IPS-18c (cell line): ENCODE data around the gene OSGEP.
"Not testable (repeated sequence)": the region's sequence is repeated elsewhere in the genome, so short reads cannot be mapped to it uniquely, and the experiment has no call there.

ENCODE experiments used
- H3K4me3 ChIP-seq: 2 replicates; pipeline ENCODE4 v1.7.0; 2013; ENCODE audit warnings: low read depth, mild to moderate bottlenecking, low read length, moderate library complexity; ENCODE audit not compliant: insufficient read depth
- H3K9me3 ChIP-seq: one replicate; pipeline ENCODE4 v1.6.1; 2013; ENCODE audit warnings: mild to moderate bottlenecking, low read length, moderate library complexity; ENCODE audit not compliant: control insufficient read depth, insufficient read depth

The OSGEP gene

GRCh38 chr14:20477211-20477876 is 22.7 kb upstream of the OSGEP start:
- no peak overlapping the region for H3K4me3 ChIP-seq
- H3K9me3 ChIP-seq: no peaks in the 10 kb centered on the region

GRCh38 chr14:20476776-20477175 is 22.2 kb upstream of the OSGEP start:
- no peak overlapping the region for H3K4me3 ChIP-seq
- H3K9me3 ChIP-seq: no peaks in the 10 kb centered on the region

GRCh38 chr14:20472536-20473169 is 18.0 kb upstream of the OSGEP start:
- H3K4me3 ChIP-seq: no peak overlapping the region
- no peaks in the 10 kb centered on the region for H3K9me3 ChIP-seq

GRCh38 chr14:20470603-20470901 is 15.9 kb upstream of the OSGEP start:
- Histone ChIP-seq H3K4me3 (peak overlapping the region; percentile 100), H3K9me3 (no peaks in the 10 kb centered on the region)

- Histone ChIP-seq H3K4me3 (peak overlapping the region; percentile 100), H3K9me3 (no peaks in the 10 kb centered on the region)
Measured at GRCh38 chr14:20469890-20470602, 15.4 kb upstream of the OSGEP start.

GRCh38 chr14:20469242-20469889 is 14.8 kb upstream of the OSGEP start, which contains the start of gene PNP:
TSS of gene PNP (plus strand) at chr14:20469406. CDS start at chr14:20469525, 119 bp downstream.
- Histone ChIP-seq H3K4me3 (peak within 1 kb of the TSS; percentile 100), H3K9me3 (no peaks in the 10 kb centered on the region)

GRCh38 chr14:20468764-20469241 is 14.2 kb upstream of the OSGEP start:
- H3K4me3 ChIP-seq: peak overlapping the region; percentile 100
- H3K9me3 ChIP-seq: no peaks in the 10 kb centered on the region

- Histone ChIP-seq H3K4me3 (peak within 1 kb of the TSS; percentile 86), H3K9me3 (no peaks in the 10 kb centered on the region)
Measured at GRCh38 chr14:20461225-20462141, 6.9 kb upstream of the OSGEP start, which contains the start of gene PIP4P1. TSS of gene PIP4P1 (minus strand) at chr14:20461434. CDS start at chr14:20461325, 109 bp downstream.

- H3K4me3 ChIP-seq: peak overlapping the region; percentile 86
- H3K9me3 ChIP-seq: no peaks in the 10 kb centered on the region
Measured at GRCh38 chr14:20460458-20461224, 6.0 kb upstream of the OSGEP start.

- Histone ChIP-seq H3K9me3 (no peaks in the 10 kb centered on the region), H3K4me3 (no peak overlapping the region)
Measured at GRCh38 chr14:20458031-20458789, 3.6 kb upstream of the OSGEP start.

- Histone ChIP-seq H3K9me3 (no peaks in the 10 kb centered on the region), H3K4me3 (peak overlapping the region; percentile 0; the same call in 1 of the 2 replicates)
Measured at GRCh38 chr14:20456971-20457370, 2.4 kb upstream of the OSGEP start.

- H3K4me3 ChIP-seq: peak overlapping the region; percentile 56
- H3K9me3 ChIP-seq: no peaks in the 10 kb centered on the region
Measured at GRCh38 chr14:20455355-20456300, 1.0 kb upstream of the OSGEP start.

GRCh38 chr14:20452831-20453230 is 1.8 kb downstream of the OSGEP start:
- not testable (repeated sequence) for H3K9me3 ChIP-seq, H3K4me3 ChIP-seq

GRCh38 chr14:20446889-20447288 is 7.7 kb downstream of the OSGEP start:
- H3K9me3 ChIP-seq: no peaks in the 10 kb centered on the region
- no peak overlapping the region for H3K4me3 ChIP-seq
